Loucy (cell line): Measurements from ENCODE around the gene ROBO4.

ENCODE experiments used
- H2AFZ ChIP-seq: fragments of 200-600 bp; sonication (generic); 2 replicates; pipeline ENCODE4 v1.6.0; 2016; ENCODE audit warnings: antibody characterized with exemption, mild to moderate bottlenecking, low read length, moderate library complexity
- H3F3A ChIP-seq: fragments of 200-600 bp; 2 replicates; pipeline ENCODE4 v1.6.0; 2016; ENCODE audit warnings: antibody characterized with exemption, low read depth, mild to moderate bottlenecking
- H3K27me3 ChIP-seq: fragments of 200-600 bp; sonication (generic); 2 replicates; pipeline ENCODE4 v1.6.1; 2014; ENCODE audit warnings: low read length, mild to moderate bottlenecking; ENCODE audit not compliant: insufficient read depth, poor library complexity, severe bottlenecking
- H3K36me3 ChIP-seq: fragments of 200-600 bp; sonication (generic); 2 replicates; pipeline ENCODE4 v1.6.1; 2016; ENCODE audit warnings: low read length; ENCODE audit not compliant: insufficient read depth
- H3K4me1 ChIP-seq: fragments of 200-600 bp; sonication (generic); 2 replicates; pipeline ENCODE4 v1.5.1; 2014; ENCODE audit warnings: low read length, mild to moderate bottlenecking; ENCODE audit not compliant: insufficient read depth, poor library complexity, severe bottlenecking
- H3K4me2 ChIP-seq: fragments of 200-600 bp; sonication (generic); 2 replicates; pipeline ENCODE4 v1.6.0; 2014; ENCODE audit warnings: antibody characterized with exemption, low read length, low read depth, mild to moderate bottlenecking; ENCODE audit not compliant: poor library complexity, severe bottlenecking
- H3K4me3 ChIP-seq: fragments of 200-600 bp; sonication (generic); 2 replicates; pipeline ENCODE4 v1.5.1; 2014; ENCODE audit warnings: low read length, mild to moderate bottlenecking, mixed read lengths; ENCODE audit not compliant: poor library complexity, severe bottlenecking
- H3K79me2 ChIP-seq: fragments of 200-600 bp; sonication (generic); 2 replicates; pipeline ENCODE4 v1.6.1; 2014; ENCODE audit warnings: low read length; ENCODE audit not compliant: insufficient read depth
- H3K9ac ChIP-seq: fragments of 200-600 bp; sonication (generic); 2 replicates; pipeline ENCODE4 v1.6.0; 2014; ENCODE audit warnings: mild to moderate bottlenecking, low read depth, low read length, moderate library complexity; ENCODE audit not compliant: poor library complexity, severe bottlenecking
- H3K9me2 ChIP-seq: fragments of 200-600 bp; sonication (generic); replicated peaks from 2 replicates; pipeline ENCODE4 v1.6.1; 2016; ENCODE audit warnings: low read depth, low read length, mixed read lengths
- H3K9me3 ChIP-seq: fragments of 200-600 bp; sonication (generic); 2 replicates; pipeline ENCODE4 v1.6.1; 2014; ENCODE audit warnings: mild to moderate bottlenecking, antibody characterized with exemption, low read length, low read depth; ENCODE audit not compliant: insufficient read depth
- H4K20me1 ChIP-seq: fragments of 200-600 bp; sonication (generic); 2 replicates; pipeline ENCODE4 v1.6.0; 2014; ENCODE audit warnings: antibody characterized with exemption, low read length, mild to moderate bottlenecking; ENCODE audit not compliant: insufficient read depth, poor library complexity, severe bottlenecking
- CTCF ChIP-seq: fragments of 200-600 bp; sonication (generic); conservative IDR thresholded peaks from 2 replicates; pipeline ENCODE4 v1.5.1; 2014; ENCODE audit warnings: mild to moderate bottlenecking, antibody characterized with exemption, low read length
- EZH2phosphoT487 ChIP-seq: fragments of 200-600 bp; IDR thresholded peaks from 2 replicates; pipeline ENCODE4 v1.6.1; 2018; ENCODE audit warnings: antibody characterized with exemption, mild to moderate bottlenecking, moderate library complexity, borderline replicate concordance

ROBO4 gene

GRCh38 chr11:124923296-124923695 lies 25.6 kb upstream of the ROBO4 start:
- no peaks in the 10 kb centered on the region for H3K9me3 ChIP-seq
- no peaks in the 10 kb centered on the region for H3K36me3 ChIP-seq
- 0 out of 2 replicates have a peak overlapping the region, but pooled peaks have one; percentile 15 for H2AFZ ChIP-seq
- H3K9me2 ChIP-seq = no peaks in the 10 kb centered on the region
- H3K4me1 ChIP-seq = peaks cover 15% of the 10 kb centered on the region
- H3K27me3 ChIP-seq = no peaks in the 10 kb centered on the region
- TF ChIP-seq EZH2phosphoT487 = no peak
- peak; percentile 26; the same call in 1 of the 2 replicates for TF ChIP-seq CTCF
- H3K4me2 ChIP-seq = peak overlapping the region; percentile 36
- H3F3A ChIP-seq = no peaks in the 10 kb centered on the region
- H3K4me3 ChIP-seq = peak overlapping the region; percentile 5
- no peaks in the 10 kb centered on the region for H4K20me1 ChIP-seq
- H3K79me2 ChIP-seq = no peaks in the 10 kb centered on the region
- no peak overlapping the region for H3K9ac ChIP-seq

- Histone ChIP-seq H3K36me3 (no peaks in the 10 kb centered on the region), H3K9ac (no peak overlapping the region), H3F3A (no peaks in the 10 kb centered on the region), H3K27me3 (no peaks in the 10 kb centered on the region), H3K9me3 (no peaks in the 10 kb centered on the region), H3K9me2 (no peaks in the 10 kb centered on the region), H3K4me3 (peak overlapping the region; percentile 5), H3K4me1 (peaks cover 15% of the 10 kb centered on the region), H2AFZ (no peak overlapping the region), H3K4me2 (peak overlapping the region; percentile 36), H3K79me2 (no peaks in the 10 kb centered on the region), H4K20me1 (no peaks in the 10 kb centered on the region)
- TF ChIP-seq CTCF = no peak
- no peak for TF ChIP-seq EZH2phosphoT487
Measured at GRCh38 chr11:124922831-124923230, 25.2 kb upstream of the ROBO4 start.

GRCh38 chr11:124920870-124921609 lies 23.4 kb upstream of the ROBO4 start:
- no peak overlapping the region for H3K4me3 ChIP-seq
- H3K4me1 ChIP-seq = peaks cover 15% of the 10 kb centered on the region
- no peak for TF ChIP-seq EZH2phosphoT487
- TF ChIP-seq CTCF = no peak
- H3K36me3 ChIP-seq = no peaks in the 10 kb centered on the region
- H3K9ac ChIP-seq = no peak overlapping the region
- no peak overlapping the region for H3K4me2 ChIP-seq
- no peak overlapping the region for H2AFZ ChIP-seq
- no peaks in the 10 kb centered on the region for H3K9me2 ChIP-seq
- H3K79me2 ChIP-seq = no peaks in the 10 kb centered on the region
- H3F3A ChIP-seq = no peaks in the 10 kb centered on the region
- no peaks in the 10 kb centered on the region for H3K9me3 ChIP-seq
- no peaks in the 10 kb centered on the region for H3K27me3 ChIP-seq
- H4K20me1 ChIP-seq = no peaks in the 10 kb centered on the region
